PC-3 (cell line): ENCODE data around the gene MRPS27. TPM values are rescaled to one million over a fixed set of nuclear protein-coding genes. Genes with fewer than 3 reads are reported as not detected.

Experiments used
- ATAC-seq: fragments of 200-7000 bp; cut with Tn5 transposase; 2 replicates; pipeline ENCODE4 v1.9.1; 2020; ENCODE audit warnings: mild to moderate bottlenecking, moderate library complexity
- BruUV-seq: library from RNA; stranded (reverse); fragments of 400-500 nt; replicated peaks from 2 replicates; lab custom pipeline; 2021; lab: Mats Ljungman, UMichigan
- CTCF ChIA-PET: fragments of 300-600 bp; sonication (Branson Sonifier 250); formaldehyde crosslinking; loops from one replicate; lab custom pipeline; 2022; ENCODE audit warnings: antibody characterized with exemption; lab: Charles Lee
- POLR2A ChIA-PET: fragments of 300-600 bp; sonication (Branson Sonifier 250); formaldehyde crosslinking; loops from one replicate; lab custom pipeline; 2022; ENCODE audit warnings: antibody characterized with exemption; ENCODE audit not compliant: unreplicated experiment; lab: Charles Lee
- DNase-seq: peaks from one replicate; pipeline ENCODE4 v3.0.0-alpha.2; 2015
- H2AFZ ChIP-seq: fragments of 300-600 bp; sonication (generic); 2 replicates; pipeline ENCODE4 v1.6.0; 2016; ENCODE audit warnings: antibody characterized with exemption, low read length
- H3F3A ChIP-seq: fragments of 300-600 bp; sonication (generic); one replicate; pipeline ENCODE4 v1.6.0; 2017; ENCODE audit warnings: antibody characterized with exemption, low read length, control low read depth, mild to moderate bottlenecking; ENCODE audit not compliant: unreplicated experiment
- H3K27ac ChIP-seq: fragments of 300-600 bp; sonication (generic); 2 replicates; pipeline ENCODE4 v1.5.1; 2016; ENCODE audit warnings: mild to moderate bottlenecking, low read length
- H3K27me3 ChIP-seq: fragments of 300-600 bp; sonication (generic); 2 replicates; pipeline ENCODE4 v1.6.1; 2016; ENCODE audit warnings: low read length, mixed read lengths
- H3K36me3 ChIP-seq: fragments of 300-600 bp; sonication (generic); 2 replicates; pipeline ENCODE4 v1.6.1; 2016; ENCODE audit warnings: low read depth, mixed run types, low read length, mixed read lengths
- H3K4me1 ChIP-seq: fragments of 300-600 bp; sonication (generic); 2 replicates; pipeline ENCODE4 v1.5.1; 2016; ENCODE audit warnings: low read length; ENCODE audit not compliant: insufficient read depth
- H3K4me2 ChIP-seq: fragments of 300-600 bp; sonication (generic); 2 replicates; pipeline ENCODE4 v1.6.0; 2016; ENCODE audit warnings: low read length
- H3K4me3 ChIP-seq: fragments of 300-600 bp; sonication (generic); 2 replicates; pipeline ENCODE4 v1.5.1; 2016; ENCODE audit warnings: mild to moderate bottlenecking, low read length, mixed read lengths
- H3K79me2 ChIP-seq: fragments of 300-600 bp; sonication (generic); 2 replicates; pipeline ENCODE4 v1.6.1; 2017; ENCODE audit warnings: low read length, mixed read lengths
- H3K9ac ChIP-seq: fragments of 300-600 bp; sonication (generic); 2 replicates; pipeline ENCODE4 v1.6.0; 2016; ENCODE audit warnings: mild to moderate bottlenecking, low read length
- H3K9me2 ChIP-seq: fragments of 300-600 bp; sonication (generic); replicated peaks from 2 replicates; pipeline ENCODE4 v1.6.1; 2016; ENCODE audit warnings: mixed run types, low read length, mixed read lengths
- H3K9me3 ChIP-seq: fragments of 300-600 bp; sonication (generic); 2 replicates; pipeline ENCODE4 v1.6.1; 2016; ENCODE audit warnings: low read length, mixed read lengths
- H4K20me1 ChIP-seq: fragments of 300-600 bp; sonication (generic); 2 replicates; pipeline ENCODE4 v1.6.1; 2016; ENCODE audit warnings: low read length, mixed read lengths
- EZH2 ChIP-seq: fragments of 300-600 bp; sonication (generic); IDR thresholded peaks from one replicate; pipeline ENCODE4 v1.6.1; 2017; ENCODE audit warnings: antibody characterized with exemption, mild to moderate bottlenecking, low read length; ENCODE audit not compliant: unreplicated experiment
- EZH2phosphoT487 ChIP-seq: fragments of 300-600 bp; sonication (generic); IDR thresholded peaks from 2 replicates; pipeline ENCODE4 v1.6.1; 2018; ENCODE audit warnings: mild to moderate bottlenecking, antibody characterized with exemption, low read length, borderline replicate concordance
- intact Hi-C: fragments of 100-400 bp; cut with micrococcal nuclease; formaldehyde crosslinking; loops from 2 replicates; pipeline ENCODE4 v1.9.0; 2023
- total RNA-seq: library from RNA; depleted of rRNA; stranded (reverse); fragments of >200 nt; gene quantifications from 2 replicates; pipeline ENCODE4 v1.2.3, GENCODE V29; 2014
- TF ChIP-seq, protein P1 (sequence below): fragments of 300-600 bp; sonication (generic); conservative IDR thresholded peaks from 2 replicates; pipeline ENCODE4 v1.5.1; 2017; ENCODE audit warnings: antibody characterized with exemption, low read depth, mild to moderate bottlenecking, low read length

The MRPS27 gene
- total RNA-seq, 1 experiment from 2014 or later = 59.0 TPM

DNA sequence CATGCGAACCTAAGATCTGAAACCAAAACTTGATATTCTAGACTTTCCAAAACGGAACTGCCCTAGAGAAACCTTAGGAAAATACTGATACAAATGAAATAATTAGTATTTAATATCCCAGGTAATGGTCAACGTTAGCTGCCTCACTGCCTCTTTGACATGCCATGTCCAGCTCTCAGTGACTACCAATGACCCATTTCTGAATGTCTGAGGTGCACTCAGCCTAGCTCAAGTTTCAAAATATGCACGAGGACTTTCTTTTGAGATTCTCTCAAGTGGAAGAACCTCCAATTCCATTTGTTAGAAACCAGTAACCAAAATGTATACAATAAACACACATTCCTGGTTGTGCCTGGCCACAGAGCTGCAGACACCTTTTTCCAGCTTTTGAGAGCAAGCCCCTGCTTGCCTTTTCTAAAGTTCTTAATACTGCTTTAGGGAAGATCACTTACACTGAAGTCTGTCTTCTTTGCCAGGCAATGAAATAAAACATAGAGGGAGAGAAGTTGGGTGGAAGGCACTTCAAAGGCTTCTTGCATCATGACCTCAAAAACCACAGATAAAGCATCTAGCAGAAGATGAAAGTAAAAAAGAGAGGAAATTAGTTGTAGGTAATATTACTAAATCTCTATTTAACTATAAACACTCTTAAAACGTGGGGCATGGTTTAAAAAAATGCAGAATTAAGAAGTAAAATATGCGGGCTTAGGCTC is 87.9 kb downstream of the MRPS27 start:
- BruUV-seq = no TSS peak
- no peak overlapping the region for H3K4me3 ChIP-seq
- no peak for DNase-seq
- intact Hi-C loops = no loop called here
- H3K9me2 ChIP-seq = no peaks in the 10 kb centered on the region
- H3K9ac ChIP-seq = no peak overlapping the region
- no peaks in the 10 kb centered on the region for H3F3A ChIP-seq
- no peak overlapping the region for H3K27ac ChIP-seq
- no peak for ATAC-seq
- no peaks in the 10 kb centered on the region for H3K27me3 ChIP-seq
- no peaks in the 10 kb centered on the region for H4K20me1 ChIP-seq
- ChIA-PET CTCF (no interaction called here), POLR2A (interaction anchor here (0.6 kb wide), 1 partner anchor 15 kb away, joined by 9 read pairs; no protein-coding TSS in a partner anchor)
- H3K9me3 ChIP-seq = no peaks in the 10 kb centered on the region
- TF ChIP-seq EZH2phosphoT487 (no peak), EZH2 (no peak)
- TF ChIP-seq, protein P1, sequence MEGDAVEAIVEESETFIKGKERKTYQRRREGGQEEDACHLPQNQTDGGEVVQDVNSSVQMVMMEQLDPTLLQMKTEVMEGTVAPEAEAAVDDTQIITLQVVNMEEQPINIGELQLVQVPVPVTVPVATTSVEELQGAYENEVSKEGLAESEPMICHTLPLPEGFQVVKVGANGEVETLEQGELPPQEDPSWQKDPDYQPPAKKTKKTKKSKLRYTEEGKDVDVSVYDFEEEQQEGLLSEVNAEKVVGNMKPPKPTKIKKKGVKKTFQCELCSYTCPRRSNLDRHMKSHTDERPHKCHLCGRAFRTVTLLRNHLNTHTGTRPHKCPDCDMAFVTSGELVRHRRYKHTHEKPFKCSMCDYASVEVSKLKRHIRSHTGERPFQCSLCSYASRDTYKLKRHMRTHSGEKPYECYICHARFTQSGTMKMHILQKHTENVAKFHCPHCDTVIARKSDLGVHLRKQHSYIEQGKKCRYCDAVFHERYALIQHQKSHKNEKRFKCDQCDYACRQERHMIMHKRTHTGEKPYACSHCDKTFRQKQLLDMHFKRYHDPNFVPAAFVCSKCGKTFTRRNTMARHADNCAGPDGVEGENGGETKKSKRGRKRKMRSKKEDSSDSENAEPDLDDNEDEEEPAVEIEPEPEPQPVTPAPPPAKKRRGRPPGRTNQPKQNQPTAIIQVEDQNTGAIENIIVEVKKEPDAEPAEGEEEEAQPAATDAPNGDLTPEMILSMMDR = no peak
- H2AFZ ChIP-seq = no peak overlapping the region
- peaks cover 18% of the 10 kb centered on the region for H3K36me3 ChIP-seq
- H3K79me2 ChIP-seq = no peaks in the 10 kb centered on the region
- no peak overlapping the region for H3K4me2 ChIP-seq
- H3K4me1 ChIP-seq = peaks cover 18% of the 10 kb centered on the region

DNA sequence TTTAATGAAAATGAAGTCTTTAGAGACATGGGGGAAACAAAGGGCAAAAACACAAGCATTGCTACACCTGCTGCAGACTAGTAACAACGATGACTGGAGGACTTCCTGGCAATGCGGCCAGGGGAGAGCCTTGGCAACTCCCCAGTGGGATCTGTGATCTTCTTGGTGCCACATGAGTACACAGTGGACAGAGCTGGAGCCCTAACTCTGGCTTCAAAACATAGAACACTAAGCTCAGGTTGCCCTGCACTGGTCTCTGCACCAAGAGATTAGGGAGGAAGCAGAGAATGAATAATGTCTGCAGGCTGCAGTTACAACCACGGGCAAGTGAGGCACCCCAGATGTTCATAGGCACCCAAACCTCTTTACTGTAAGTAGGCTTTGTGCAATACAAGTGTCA is 91.1 kb downstream of the MRPS27 start:
- H3K36me3 ChIP-seq = peaks cover 20% of the 10 kb centered on the region
- H3K4me2 ChIP-seq = no peak overlapping the region
- no TSS peak for BruUV-seq
- CTCF ChIA-PET = no interaction called here
- H3K27me3 ChIP-seq = no peaks in the 10 kb centered on the region
- no peak overlapping the region for H2AFZ ChIP-seq
- POLR2A ChIA-PET = no interaction called here
- DNase-seq (no peak), ATAC-seq (no peak)
- H3K79me2 ChIP-seq = no peaks in the 10 kb centered on the region
- no peaks in the 10 kb centered on the region for H3F3A ChIP-seq
- H3K4me1 ChIP-seq = peaks cover 2% of the 10 kb centered on the region
- no peak overlapping the region for H3K9ac ChIP-seq
- no peak overlapping the region for H3K4me3 ChIP-seq
- H3K9me3 ChIP-seq = no peaks in the 10 kb centered on the region
- H4K20me1 ChIP-seq = no peaks in the 10 kb centered on the region
- no peaks in the 10 kb centered on the region for H3K9me2 ChIP-seq
- H3K27ac ChIP-seq = no peak overlapping the region
- TF ChIP-seq, protein P1 = no peak
- TF ChIP-seq EZH2 (no peak), EZH2phosphoT487 (no peak)
- intact Hi-C loops = no loop called here

- no TSS peak for BruUV-seq
- CTCF ChIA-PET = no interaction called here
- Histone ChIP-seq H3K79me2 (no peaks in the 10 kb centered on the region), H3K4me1 (no peaks in the 10 kb centered on the region), H3K9me3 (no peaks in the 10 kb centered on the region), H2AFZ (no peak overlapping the region), H4K20me1 (no peaks in the 10 kb centered on the region), H3K27me3 (no peaks in the 10 kb centered on the region), H3K9me2 (no peaks in the 10 kb centered on the region), H3K4me2 (no peak overlapping the region), H3K36me3 (peaks cover 29% of the 10 kb centered on the region), H3K27ac (no peak overlapping the region), H3K9ac (no peak overlapping the region), H3F3A (no peaks in the 10 kb centered on the region), H3K4me3 (no peak overlapping the region)
- DNase-seq = no peak
- POLR2A ChIA-PET = no interaction called here
- TF ChIP-seq EZH2 (no peak), EZH2phosphoT487 (no peak)
- TF ChIP-seq, protein P1 = no peak
- ATAC-seq = no peak
- intact Hi-C loops = no loop called here
Observed at GRCh38 chr5:72226950-72227349, 93.1 kb downstream of the MRPS27 start.
